ENCODE results near the gene NID1.
"Not testable (repeated sequence)": the region's sequence is repeated elsewhere in the genome, so short reads cannot be mapped to it uniquely, and the experiment has no call there.

The NID1 gene

GRCh38 chr1:236083650-236084385 is 18.9 kb upstream of the NID1 start:
- H3K4me3 ChIP-seq: no peak overlapping the region
- DNase-seq (ENCODE audit: low spot score): no peak
- H3K27ac ChIP-seq: no peak overlapping the region
- no peak for TF ChIP-seq CTCF (IDR thresholded peaks at IDR 0.05)

- DNase-seq (ENCODE audit: low spot score): no peak
- TF ChIP-seq CTCF (IDR thresholded peaks at IDR 0.05): no peak
- Histone ChIP-seq H3K27ac (no peak overlapping the region), H3K4me3 (no peak overlapping the region)
Observed at GRCh38 chr1:236082526-236082925, 17.6 kb upstream of the NID1 start.

- Histone ChIP-seq H3K4me3 (no peak overlapping the region), H3K27ac (no peak overlapping the region)
- DNase-seq (ENCODE audit: low spot score): no peak
- no peak for TF ChIP-seq CTCF (IDR thresholded peaks at IDR 0.05)
Observed at GRCh38 chr1:236081546-236082227, 16.8 kb upstream of the NID1 start.

GRCh38 chr1:236079703-236080102 is 14.8 kb upstream of the NID1 start:
- DNase-seq (ENCODE audit: low spot score): no peak
- Histone ChIP-seq H3K27ac (no peak overlapping the region), H3K4me3 (no peak overlapping the region)
- no peak for TF ChIP-seq CTCF (IDR thresholded peaks at IDR 0.05)

GRCh38 chr1:236078993-236079392 is 14.1 kb upstream of the NID1 start:
- Histone ChIP-seq H3K4me3 (no peak overlapping the region), H3K27ac (no peak overlapping the region)
- no peak for DNase-seq (ENCODE audit: low spot score)
- no peak for TF ChIP-seq CTCF (IDR thresholded peaks at IDR 0.05)

GRCh38 chr1:236078077-236078476 is 13.2 kb upstream of the NID1 start:
- H3K4me3 ChIP-seq; H3K27ac ChIP-seq; DNase-seq (ENCODE audit: low spot score): not testable (repeated sequence)

GRCh38 chr1:236075848-236076247 is 11.0 kb upstream of the NID1 start:
- TF ChIP-seq CTCF (IDR thresholded peaks at IDR 0.05): no peak
- no peak for DNase-seq (ENCODE audit: low spot score)
- H3K4me3 ChIP-seq: no peak overlapping the region
- H3K27ac ChIP-seq: no peak overlapping the region

Measured in coronary artery (tissue), 2 donors.